WTC11 (cell line): ENCODE measurements around the gene CELF6. TPM values are rescaled to one million over a fixed set of nuclear protein-coding genes. Genes with fewer than 3 reads are reported as not detected.

Experiments
- ATAC-seq: fragments of 200-7000 bp; cut with Tn5 transposase; 2 replicates; pipeline ENCODE4 v1.10.0; 2021; ENCODE audit warnings: mild to moderate bottlenecking, moderate library complexity
- CTCF ChIA-PET: fragments of 300-600 bp; sonication (Branson Sonifier 250); formaldehyde crosslinking; loops from one replicate; lab custom pipeline; 2021; ENCODE audit warnings: antibody characterized with exemption; lab: Charles Lee
- POLR2A ChIA-PET: fragments of 350-600 bp; sonication (Branson Sonifier 250); formaldehyde crosslinking; loops from one replicate; lab custom pipeline; 2021; ENCODE audit warnings: antibody characterized with exemption; lab: Charles Lee
- DNase-seq: peaks from one replicate; pipeline ENCODE4 v3.0.0; 2021; ENCODE audit warnings: low spot score
- H3K27ac Mint-ChIP-seq: 2 replicates; pipeline ENCODE4 v1.8.0; 2021; ENCODE audit warnings: mixed read lengths
- H3K27me3 Mint-ChIP-seq: 2 replicates; pipeline ENCODE4 v1.8.0; 2021; ENCODE audit warnings: low read depth, mild to moderate bottlenecking, moderate library complexity, mixed read lengths
- H3K36me3 Mint-ChIP-seq: 2 replicates; pipeline ENCODE4 v1.8.0; 2021; ENCODE audit warnings: mixed read lengths
- H3K4me1 Mint-ChIP-seq: 2 replicates; pipeline ENCODE4 v1.8.0; 2022; ENCODE audit warnings: mixed read lengths
- H3K4me3 Mint-ChIP-seq: 2 replicates; pipeline ENCODE4 v1.8.0; 2021; ENCODE audit warnings: mild to moderate bottlenecking, moderate library complexity, mixed read lengths
- H3K9me3 Mint-ChIP-seq: 2 replicates; pipeline ENCODE4 v1.8.0; 2021; ENCODE audit warnings: mixed read lengths
- CBFB ChIP-seq: sonication (generic); formaldehyde crosslinking; IDR thresholded peaks from 2 replicates; pipeline ENCODE4 v1.8.1; 2022; ENCODE audit warnings: mild to moderate bottlenecking, low read depth, missing genetic modification reagents
- CREM ChIP-seq: sonication (generic); formaldehyde crosslinking; IDR thresholded peaks from 2 replicates; pipeline ENCODE4 v1.8.1; 2022; ENCODE audit warnings: mild to moderate bottlenecking, missing genetic modification reagents, moderate library complexity
- GTF2I ChIP-seq: fragments of 250-450 bp; sonication (Bioruptor Pico); conservative IDR thresholded peaks from 2 replicates; pipeline ENCODE4 v1.4.0; 2021; ENCODE audit warnings: mild to moderate bottlenecking
- JAZF1 ChIP-seq: fragments of 250-450 bp; sonication (Bioruptor Pico); IDR thresholded peaks from 2 replicates; pipeline ENCODE4 v1.9.0; 2021; ENCODE audit warnings: moderate library complexity, mild to moderate bottlenecking, inconsistent platforms
- KAT7 ChIP-seq: sonication (generic); formaldehyde crosslinking; IDR thresholded peaks from 2 replicates; pipeline ENCODE4 v1.8.1; 2023; ENCODE audit warnings: missing genetic modification reagents, mild to moderate bottlenecking, borderline replicate concordance
- MYBL2 ChIP-seq: sonication (generic); formaldehyde crosslinking; IDR thresholded peaks from 2 replicates; pipeline ENCODE4 v1.8.1; 2023; ENCODE audit warnings: mild to moderate bottlenecking, moderate library complexity, missing genetic modification reagents
- NFE2L1 ChIP-seq: sonication (generic); formaldehyde crosslinking; IDR thresholded peaks from 2 replicates; pipeline ENCODE4 v1.8.1; 2023; ENCODE audit warnings: missing genetic modification reagents
- NR1H2 ChIP-seq: sonication (generic); formaldehyde crosslinking; IDR thresholded peaks from 2 replicates; pipeline ENCODE4 v1.9.0; 2021; ENCODE audit warnings: mild to moderate bottlenecking, moderate library complexity, missing genetic modification reagents
- OVOL2 ChIP-seq: fragments of 250-450 bp; sonication (Bioruptor Pico); IDR thresholded peaks from 2 replicates; pipeline ENCODE4 v1.9.0; 2021; ENCODE audit warnings: mild to moderate bottlenecking, borderline replicate concordance
- RELA ChIP-seq: sonication (generic); formaldehyde crosslinking; IDR thresholded peaks from 2 replicates; pipeline ENCODE4 v1.8.1; 2022; ENCODE audit warnings: missing genetic modification reagents, mild to moderate bottlenecking, borderline replicate concordance
- RORB ChIP-seq: fragments of 250-450 bp; sonication (Bioruptor Pico); IDR thresholded peaks from 2 replicates; pipeline ENCODE4 v1.9.0; 2021; ENCODE audit warnings: mild to moderate bottlenecking
- SMAD3 ChIP-seq: sonication (generic); formaldehyde crosslinking; IDR thresholded peaks from 2 replicates; pipeline ENCODE4 v1.8.0; 2022; ENCODE audit warnings: missing genetic modification reagents, mild to moderate bottlenecking, borderline replicate concordance
- TCF7 ChIP-seq: sonication (generic); formaldehyde crosslinking; IDR thresholded peaks from 2 replicates; pipeline ENCODE4 v1.8.0; 2022; ENCODE audit warnings: mild to moderate bottlenecking, low read depth, missing genetic modification reagents, moderate library complexity
- TEAD4 ChIP-seq: sonication (generic); formaldehyde crosslinking; IDR thresholded peaks from 2 replicates; pipeline ENCODE4 v1.8.0; 2022; ENCODE audit warnings: mild to moderate bottlenecking, missing genetic modification reagents
- ZNF423 ChIP-seq: fragments of 250-450 bp; sonication (Bioruptor Pico); IDR thresholded peaks from 2 replicates; pipeline ENCODE4 v2.1.2; 2022; ENCODE audit warnings: mild to moderate bottlenecking, moderate library complexity
- total RNA-seq: library from RNA; stranded (reverse); gene quantifications from 3 replicates; pipeline ENCODE4 v1.2.3, GENCODE V29; 2021
- TF ChIP-seq, protein P1 (sequence below): sonication (generic); formaldehyde crosslinking; IDR thresholded peaks from 2 replicates; pipeline ENCODE4 v1.8.0; 2022; ENCODE audit warnings: mild to moderate bottlenecking, missing genetic modification reagents
- TF ChIP-seq, protein P2 (sequence below): fragments of 250-450 bp; sonication (Bioruptor Pico); IDR thresholded peaks from 2 replicates; pipeline ENCODE4 v1.8.0; 2021; ENCODE audit warnings: mild to moderate bottlenecking
- TF ChIP-seq, protein P3 (sequence below): fragments of 200-600 bp; IDR thresholded peaks from 2 replicates; pipeline ENCODE4 v1.8.0; 2022; ENCODE audit warnings: antibody characterized with exemption
- TF ChIP-seq, protein P4 (sequence below): sonication (generic); formaldehyde crosslinking; IDR thresholded peaks from 2 replicates; pipeline ENCODE4 v1.8.0; 2023; ENCODE audit warnings: missing genetic modification reagents
- TF ChIP-seq, protein P5 (sequence below): sonication (generic); formaldehyde crosslinking; IDR thresholded peaks from 2 replicates; pipeline ENCODE4 v1.8.0; 2022; ENCODE audit warnings: mild to moderate bottlenecking, missing genetic modification reagents
- TF ChIP-seq, protein P6 (sequence below): sonication (generic); formaldehyde crosslinking; IDR thresholded peaks from 2 replicates; pipeline ENCODE4 v1.8.0; 2022; ENCODE audit warnings: mild to moderate bottlenecking, missing genetic modification reagents
- TF ChIP-seq, protein P7 (sequence below): fragments of 250-450 bp; sonication (Bioruptor Pico); IDR thresholded peaks from 2 replicates; pipeline ENCODE4 v1.9.0; 2021; ENCODE audit warnings: mild to moderate bottlenecking

Gene CELF6
- total RNA-seq, 1 experiment from 2014 or later: not detected

DNA sequence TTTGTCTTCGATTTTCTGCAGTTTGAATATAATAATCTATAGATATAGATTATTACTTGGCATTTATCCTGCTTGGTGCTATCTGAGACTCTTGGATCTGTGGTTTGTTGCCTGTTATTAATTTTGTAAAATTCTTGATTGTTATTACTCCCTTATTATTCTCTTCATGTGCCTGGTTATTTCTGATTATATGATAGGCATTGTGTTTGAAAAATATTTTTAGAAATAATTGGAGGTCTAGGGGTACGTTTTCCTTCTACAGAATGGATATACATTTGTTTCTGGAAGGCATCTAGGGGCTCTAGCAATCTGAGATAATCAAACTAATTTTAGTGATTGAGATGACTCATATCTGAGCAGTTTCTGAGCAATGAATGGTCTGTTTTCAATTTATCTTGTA, 14.9 kb upstream of the CELF6 start:
- no peaks in the 10 kb centered on the region for H3K27me3 Mint-ChIP-seq
- H3K4me1 Mint-ChIP-seq: no peaks in the 10 kb centered on the region
- TF ChIP-seq, protein P1, sequence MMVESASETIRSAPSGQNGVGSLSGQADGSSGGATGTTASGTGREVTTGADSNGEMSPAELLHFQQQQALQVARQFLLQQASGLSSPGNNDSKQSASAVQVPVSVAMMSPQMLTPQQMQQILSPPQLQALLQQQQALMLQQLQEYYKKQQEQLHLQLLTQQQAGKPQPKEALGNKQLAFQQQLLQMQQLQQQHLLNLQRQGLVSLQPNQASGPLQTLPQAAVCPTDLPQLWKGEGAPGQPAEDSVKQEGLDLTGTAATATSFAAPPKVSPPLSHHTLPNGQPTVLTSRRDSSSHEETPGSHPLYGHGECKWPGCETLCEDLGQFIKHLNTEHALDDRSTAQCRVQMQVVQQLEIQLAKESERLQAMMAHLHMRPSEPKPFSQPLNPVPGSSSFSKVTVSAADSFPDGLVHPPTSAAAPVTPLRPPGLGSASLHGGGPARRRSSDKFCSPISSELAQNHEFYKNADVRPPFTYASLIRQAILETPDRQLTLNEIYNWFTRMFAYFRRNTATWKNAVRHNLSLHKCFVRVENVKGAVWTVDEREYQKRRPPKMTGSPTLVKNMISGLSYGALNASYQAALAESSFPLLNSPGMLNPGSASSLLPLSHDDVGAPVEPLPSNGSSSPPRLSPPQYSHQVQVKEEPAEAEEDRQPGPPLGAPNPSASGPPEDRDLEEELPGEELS: no peak
- no peak for TF ChIP-seq TEAD4 (CRISPR knock-in tag)
- TF ChIP-seq, protein P2, sequence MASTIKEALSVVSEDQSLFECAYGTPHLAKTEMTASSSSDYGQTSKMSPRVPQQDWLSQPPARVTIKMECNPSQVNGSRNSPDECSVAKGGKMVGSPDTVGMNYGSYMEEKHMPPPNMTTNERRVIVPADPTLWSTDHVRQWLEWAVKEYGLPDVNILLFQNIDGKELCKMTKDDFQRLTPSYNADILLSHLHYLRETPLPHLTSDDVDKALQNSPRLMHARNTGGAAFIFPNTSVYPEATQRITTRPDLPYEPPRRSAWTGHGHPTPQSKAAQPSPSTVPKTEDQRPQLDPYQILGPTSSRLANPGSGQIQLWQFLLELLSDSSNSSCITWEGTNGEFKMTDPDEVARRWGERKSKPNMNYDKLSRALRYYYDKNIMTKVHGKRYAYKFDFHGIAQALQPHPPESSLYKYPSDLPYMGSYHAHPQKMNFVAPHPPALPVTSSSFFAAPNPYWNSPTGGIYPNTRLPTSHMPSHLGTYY (CRISPR knock-in tag): no peak
- TF ChIP-seq, protein P3, sequence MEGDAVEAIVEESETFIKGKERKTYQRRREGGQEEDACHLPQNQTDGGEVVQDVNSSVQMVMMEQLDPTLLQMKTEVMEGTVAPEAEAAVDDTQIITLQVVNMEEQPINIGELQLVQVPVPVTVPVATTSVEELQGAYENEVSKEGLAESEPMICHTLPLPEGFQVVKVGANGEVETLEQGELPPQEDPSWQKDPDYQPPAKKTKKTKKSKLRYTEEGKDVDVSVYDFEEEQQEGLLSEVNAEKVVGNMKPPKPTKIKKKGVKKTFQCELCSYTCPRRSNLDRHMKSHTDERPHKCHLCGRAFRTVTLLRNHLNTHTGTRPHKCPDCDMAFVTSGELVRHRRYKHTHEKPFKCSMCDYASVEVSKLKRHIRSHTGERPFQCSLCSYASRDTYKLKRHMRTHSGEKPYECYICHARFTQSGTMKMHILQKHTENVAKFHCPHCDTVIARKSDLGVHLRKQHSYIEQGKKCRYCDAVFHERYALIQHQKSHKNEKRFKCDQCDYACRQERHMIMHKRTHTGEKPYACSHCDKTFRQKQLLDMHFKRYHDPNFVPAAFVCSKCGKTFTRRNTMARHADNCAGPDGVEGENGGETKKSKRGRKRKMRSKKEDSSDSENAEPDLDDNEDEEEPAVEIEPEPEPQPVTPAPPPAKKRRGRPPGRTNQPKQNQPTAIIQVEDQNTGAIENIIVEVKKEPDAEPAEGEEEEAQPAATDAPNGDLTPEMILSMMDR: no peak
- TF ChIP-seq NFE2L1 (CRISPR knock-in tag): no peak
- TF ChIP-seq, protein P4, sequence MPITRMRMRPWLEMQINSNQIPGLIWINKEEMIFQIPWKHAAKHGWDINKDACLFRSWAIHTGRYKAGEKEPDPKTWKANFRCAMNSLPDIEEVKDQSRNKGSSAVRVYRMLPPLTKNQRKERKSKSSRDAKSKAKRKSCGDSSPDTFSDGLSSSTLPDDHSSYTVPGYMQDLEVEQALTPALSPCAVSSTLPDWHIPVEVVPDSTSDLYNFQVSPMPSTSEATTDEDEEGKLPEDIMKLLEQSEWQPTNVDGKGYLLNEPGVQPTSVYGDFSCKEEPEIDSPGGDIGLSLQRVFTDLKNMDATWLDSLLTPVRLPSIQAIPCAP: no peak
- TF ChIP-seq, protein P5, sequence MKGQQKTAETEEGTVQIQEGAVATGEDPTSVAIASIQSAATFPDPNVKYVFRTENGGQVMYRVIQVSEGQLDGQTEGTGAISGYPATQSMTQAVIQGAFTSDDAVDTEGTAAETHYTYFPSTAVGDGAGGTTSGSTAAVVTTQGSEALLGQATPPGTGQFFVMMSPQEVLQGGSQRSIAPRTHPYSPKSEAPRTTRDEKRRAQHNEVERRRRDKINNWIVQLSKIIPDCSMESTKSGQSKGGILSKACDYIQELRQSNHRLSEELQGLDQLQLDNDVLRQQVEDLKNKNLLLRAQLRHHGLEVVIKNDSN (CRISPR knock-in tag): no peak
- TF ChIP-seq CREM (CRISPR knock-in tag): no peak
- TF ChIP-seq RORB (CRISPR knock-in tag): no peak
- no peak for TF ChIP-seq KAT7 (CRISPR knock-in tag)
- no peak for TF ChIP-seq JAZF1
- TF ChIP-seq, protein P6, sequence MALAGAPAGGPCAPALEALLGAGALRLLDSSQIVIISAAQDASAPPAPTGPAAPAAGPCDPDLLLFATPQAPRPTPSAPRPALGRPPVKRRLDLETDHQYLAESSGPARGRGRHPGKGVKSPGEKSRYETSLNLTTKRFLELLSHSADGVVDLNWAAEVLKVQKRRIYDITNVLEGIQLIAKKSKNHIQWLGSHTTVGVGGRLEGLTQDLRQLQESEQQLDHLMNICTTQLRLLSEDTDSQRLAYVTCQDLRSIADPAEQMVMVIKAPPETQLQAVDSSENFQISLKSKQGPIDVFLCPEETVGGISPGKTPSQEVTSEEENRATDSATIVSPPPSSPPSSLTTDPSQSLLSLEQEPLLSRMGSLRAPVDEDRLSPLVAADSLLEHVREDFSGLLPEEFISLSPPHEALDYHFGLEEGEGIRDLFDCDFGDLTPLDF: no peak
- TF ChIP-seq, protein P7, sequence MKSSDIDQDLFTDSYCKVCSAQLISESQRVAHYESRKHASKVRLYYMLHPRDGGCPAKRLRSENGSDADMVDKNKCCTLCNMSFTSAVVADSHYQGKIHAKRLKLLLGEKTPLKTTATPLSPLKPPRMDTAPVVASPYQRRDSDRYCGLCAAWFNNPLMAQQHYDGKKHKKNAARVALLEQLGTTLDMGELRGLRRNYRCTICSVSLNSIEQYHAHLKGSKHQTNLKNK (CRISPR knock-in tag): no peak
- no peak overlapping the region for H3K4me3 Mint-ChIP-seq
- ChIA-PET POLR2A (no interaction called here), CTCF (no interaction called here)
- no peak for ATAC-seq
- no peak for DNase-seq
- no peaks in the 10 kb centered on the region for H3K9me3 Mint-ChIP-seq
- H3K27ac Mint-ChIP-seq: no peak overlapping the region
- H3K36me3 Mint-ChIP-seq: no peaks in the 10 kb centered on the region

DNA sequence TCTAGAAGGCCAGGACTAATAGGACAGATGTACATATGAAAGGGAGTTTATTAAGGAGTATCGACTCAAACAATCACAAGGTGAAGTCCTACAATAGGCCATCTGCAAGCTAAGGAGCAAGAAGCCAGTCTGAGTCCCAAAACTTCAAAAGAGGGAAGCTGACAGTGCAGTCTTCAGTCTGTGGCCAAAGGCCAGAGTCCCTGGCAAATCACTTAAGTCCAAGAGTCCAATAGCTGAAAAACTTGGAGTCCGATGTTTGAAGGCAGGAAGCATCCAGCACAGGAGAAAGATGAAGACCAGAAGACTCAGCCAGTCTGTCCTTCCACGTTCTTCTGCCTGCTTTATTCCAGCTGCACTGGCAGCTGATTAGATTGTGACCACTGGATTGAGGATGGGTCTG, 11.1 kb upstream of the CELF6 start:
- ChIA-PET POLR2A (no interaction called here), CTCF (interaction anchor here (1.0 to 2.4 kb wide), 3 partner anchors 9 to 18 kb away, joined by 3 to 8 read pairs (median 4); no protein-coding TSS in a partner anchor)

DNA sequence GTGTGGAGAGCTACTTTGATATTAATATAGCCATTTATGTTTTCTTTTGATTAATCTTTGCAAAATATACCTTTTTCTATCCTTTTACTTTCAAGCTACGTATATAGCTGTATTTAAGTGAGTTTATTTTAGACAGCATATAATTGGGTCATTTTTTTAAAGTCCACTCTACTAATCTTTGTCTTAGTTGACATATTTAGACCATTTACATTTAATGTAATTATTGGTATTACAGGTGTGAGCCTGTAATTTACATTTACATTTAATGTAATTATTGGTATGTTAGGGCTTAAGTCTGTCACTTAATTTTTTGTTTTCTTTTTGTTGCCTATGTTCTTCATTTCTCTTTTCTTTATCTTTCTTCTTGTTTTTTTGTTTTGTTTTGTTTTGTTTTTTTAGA, 3.8 kb upstream of the CELF6 start:
- Mint-ChIP-seq H3K36me3 (peaks cover 7% of the 10 kb centered on the region; the same call in 1 of the 2 replicates), H3K4me1 (peaks cover 12% of the 10 kb centered on the region), H3K27ac (no peak overlapping the region), H3K27me3 (peaks cover 37% of the 10 kb centered on the region), H3K4me3 (no peak overlapping the region), H3K9me3 (peaks cover 22% of the 10 kb centered on the region)
- POLR2A ChIA-PET: no interaction called here
- DNase-seq (no peak), ATAC-seq (no peak)
- CTCF ChIA-PET: no interaction called here
- TF ChIP-seq GTF2I (CRISPR knock-in tag): no peak
- no peak for TF ChIP-seq MYBL2 (CRISPR knock-in tag)
- no peak for TF ChIP-seq TCF7 (CRISPR knock-in tag)
- no peak for TF ChIP-seq SMAD3 (CRISPR knock-in tag)
- TF ChIP-seq OVOL2 (CRISPR knock-in tag): no peak
- no peak for TF ChIP-seq NR1H2 (CRISPR knock-in tag)
- TF ChIP-seq CBFB (CRISPR knock-in tag): no peak
- no peak for TF ChIP-seq ZNF423

More for the DNA sequence above, 11.1 kb upstream of the CELF6 start:
- H3K4me3 Mint-ChIP-seq: no peak overlapping the region
- TF ChIP-seq TCF7 (CRISPR knock-in tag) (no peak), RELA (CRISPR knock-in tag) (no peak)
- no peaks in the 10 kb centered on the region; the same call in 1 of the 2 replicates for H3K9me3 Mint-ChIP-seq
- no peak overlapping the region for H3K27ac Mint-ChIP-seq
- no peaks in the 10 kb centered on the region; the same call in 1 of the 2 replicates for H3K27me3 Mint-ChIP-seq
- no peak for DNase-seq
- no peaks in the 10 kb centered on the region for H3K4me1 Mint-ChIP-seq
- no peaks in the 10 kb centered on the region for H3K36me3 Mint-ChIP-seq
- no peak for ATAC-seq
